Endothelial cell of umbilical vein (primary cell): ENCODE results near the gene FAM98C. TPM values are rescaled to one million over a fixed set of nuclear protein-coding genes. Genes with fewer than 3 reads are reported as not detected.

Experiments
- BruUV-seq: library from RNA; stranded (reverse); fragments of 400-500 nt; replicated peaks from 2 replicates; lab custom pipeline; 2021; lab: Mats Ljungman, UMichigan
- CTCF ChIA-PET: fragments of 300-600, 350-600 bp; sonication (Branson Sonifier 250); formaldehyde crosslinking; loops from one replicate; lab custom pipeline; 2021; ENCODE audit warnings: antibody characterized with exemption, inconsistent platforms; lab: Charles Lee
- POLR2A ChIA-PET: fragments of 300-600, 350-600 bp; sonication (Branson Sonifier 250); formaldehyde crosslinking; loops from one replicate; lab custom pipeline; 2021; ENCODE audit warnings: antibody characterized with exemption, inconsistent platforms; lab: Charles Lee
- DNase-seq: peaks from one replicate; pipeline ENCODE4 v3.0.0-alpha.2; 2011; ENCODE audit warnings: low read depth, low spot score
- FAIRE-seq: peaks from 2 replicates; lab custom pipeline; 2011; peaks lifted over from hg19 to GRCh38; lab: Jason Lieb, UNC
- H2AFZ ChIP-seq: 2 replicates; pipeline ENCODE4 v1.6.0; 2012; ENCODE audit warnings: low read depth, low read length, control low read depth, inconsistent platforms
- H3K27ac ChIP-seq: 2 replicates; pipeline ENCODE4 v1.5.1; 2011; ENCODE audit warnings: low read depth, mild to moderate bottlenecking, control low read depth, low read length, moderate library complexity; ENCODE audit not compliant: insufficient read depth
- H3K27me3 ChIP-seq, 2 experiments: 2 replicates each; pipeline versions ENCODE4 v1.6.0 to v1.6.1; 2011; ENCODE audit warnings: low read length in 2 of 2, mixed read lengths in 1 of 2; ENCODE audit not compliant: control insufficient read depth in 2 of 2, insufficient read depth in 2 of 2
- H3K36me3 ChIP-seq, 2 experiments: 2 replicates in 1 of 2; 3 replicates in 1 of 2; pipeline ENCODE4 v1.5.1; 2011; ENCODE audit warnings: low read length in 2 of 2, mild to moderate bottlenecking in 1 of 2, moderate library complexity in 1 of 2; ENCODE audit not compliant: control insufficient read depth in 2 of 2, insufficient read depth in 2 of 2; ENCODE audit errors: extremely low read depth in 1 of 2
- H3K4me1 ChIP-seq: 3 replicates; pipeline ENCODE4 v1.5.1; 2011; ENCODE audit warnings: mild to moderate bottlenecking, low read length; ENCODE audit not compliant: control insufficient read depth, insufficient read depth; ENCODE audit errors: extremely low read depth
- H3K4me2 ChIP-seq: 2 replicates; pipeline ENCODE4 v1.6.1; 2011; ENCODE audit warnings: low read length, control low read depth, mixed read lengths; ENCODE audit not compliant: insufficient read depth
- H3K4me3 ChIP-seq, 3 experiments: fragments of 200-600 bp in 1 of 3; sonication (generic), shearing (Covaris generic) in 1 of 3; replicated peaks in 1 of 3; 2 replicates each; pipeline ENCODE4 v1.5.1; 2011 to 2016; ENCODE audit warnings: control low read depth in 3 of 3, low read length in 3 of 3, mild to moderate bottlenecking in 2 of 3, inconsistent platforms in 1 of 3, low read depth in 1 of 3, moderate library complexity in 1 of 3; ENCODE audit not compliant: insufficient read depth in 1 of 3
- H3K79me2 ChIP-seq: 2 replicates; pipeline ENCODE4 v1.6.0; 2012; ENCODE audit warnings: low read length, inconsistent platforms; ENCODE audit not compliant: control insufficient read depth, insufficient read depth
- H3K9ac ChIP-seq: replicated peaks from 2 replicates; pipeline ENCODE3; 2011; ENCODE audit warnings: low read length, control low read depth; ENCODE audit not compliant: insufficient read depth; ENCODE audit errors: extremely low read depth
- H3K9me1 ChIP-seq: replicated peaks from 3 replicates; pipeline ENCODE4 v1.6.0; 2011; ENCODE audit warnings: mild to moderate bottlenecking, low read length; ENCODE audit not compliant: control insufficient read depth, insufficient read depth; ENCODE audit errors: extremely low read depth
- H3K9me3 ChIP-seq: replicated peaks from 2 replicates; pipeline ENCODE4 v1.5.1; 2012; ENCODE audit warnings: low read length, inconsistent platforms; ENCODE audit not compliant: control insufficient read depth, insufficient read depth
- H4K20me1 ChIP-seq: replicated peaks from 2 replicates; pipeline ENCODE3; 2011; ENCODE audit warnings: mild to moderate bottlenecking, low read length; ENCODE audit not compliant: control insufficient read depth, insufficient read depth; ENCODE audit errors: extremely low read depth
- EZH2 ChIP-seq: IDR thresholded peaks from 2 replicates; pipeline ENCODE4 v1.6.1; 2012; ENCODE audit warnings: borderline replicate concordance, low read depth, mild to moderate bottlenecking, moderate library complexity, low read length, inconsistent platforms; ENCODE audit not compliant: severe bottlenecking
- FOS ChIP-seq: IDR thresholded peaks from 2 replicates; pipeline ENCODE4 v1.6.1; 2011; ENCODE audit warnings: mild to moderate bottlenecking, low read length, moderate library complexity, borderline replicate concordance; ENCODE audit not compliant: insufficient read depth
- MAX ChIP-seq: IDR thresholded peaks from 2 replicates; pipeline ENCODE4 v1.6.1; 2011; ENCODE audit not compliant: insufficient read depth, insufficient read length
- POLR2AphosphoS5 ChIP-seq: IDR thresholded peaks from 2 replicates; pipeline ENCODE4 v1.6.1; 2012; ENCODE audit warnings: low read depth, mild to moderate bottlenecking, control low read depth, low read length, moderate library complexity; ENCODE audit not compliant: insufficient read depth
- dilution Hi-C: fragments of 300-500 bp; cut with MboI; formaldehyde crosslinking; loops from one replicate; pipeline ENCODE4 v1.15.0; 2019; ENCODE audit warnings: low sequenced_read_pairs; ENCODE audit not compliant: extremely low pct_ligation_motif_present
- intact Hi-C: fragments of 100-400 bp; cut with micrococcal nuclease; formaldehyde crosslinking; loops from one replicate; pipeline ENCODE4 v1.10.0; 2022
- polyA plus RNA-seq, 4 experiments: library from polyadenylated mRNA; depleted of rRNA in 3 of 4; stranded (reverse) in 3 of 4; unstranded in 1 of 4; fragments of >200 nt; gene quantifications; 2 replicates each; pipeline versions ENCODE4 v1.2.1 to v1.2.3, GENCODE V29; 2011 to 2012; ENCODE audit warnings: missing spikeins in 1 of 4
- total RNA-seq: library from RNA; stranded (reverse); gene quantifications from 2 replicates; pipeline ENCODE4 v1.2.3, GENCODE V29; 2021
- TF ChIP-seq, protein P1 (sequence below), 2 donors: IDR thresholded peaks; 1 replicate in 1 of 2; 2 replicates in 1 of 2; pipeline ENCODE4 v1.5.1; 2011; ENCODE audit warnings: low read length in 2 of 2, mild to moderate bottlenecking in 2 of 2, moderate library complexity in 2 of 2, control low read depth in 1 of 2, inconsistent platforms in 1 of 2, low read depth in 1 of 2; ENCODE audit not compliant: insufficient read depth in 1 of 2; ENCODE audit errors: extremely low read depth in 1 of 2

FAM98C gene
- total and polyA plus RNA-seq, 2 donors (not counting 3 experiments of a cell fraction or from before 2014, with no cell fraction given), result 12.6 to 13.0 TPM

- DNase-seq (no peak), FAIRE-seq (no peak)
- Histone ChIP-seq H3K4me3 (no peak overlapping the region), H2AFZ (no peak overlapping the region), H4K20me1 (no peaks in the 10 kb centered on the region), H3K79me2 (no peaks in the 10 kb centered on the region), H3K27me3 (peaks cover 4 to 6% of the 10 kb centered on the region in 2 experiments), H3K9me1 (no peaks in the 10 kb centered on the region), H3K9me3 (no peaks in the 10 kb centered on the region), H3K4me1 (peaks cover 2% of the 10 kb centered on the region), H3K27ac (no peak overlapping the region), H3K36me3 (no peaks in the 10 kb centered on the region), H3K9ac (no peak overlapping the region), H3K4me2 (no peak overlapping the region)
- ChIA-PET CTCF (interaction anchor here (0.8 kb wide), 1 partner anchor 135 kb away, joined by 3 read pairs; no protein-coding TSS in a partner anchor), POLR2A (no interaction called here)
- BruUV-seq, result no TSS peak
- TF ChIP-seq EZH2, result no peak
- TF ChIP-seq MAX, result no peak
- TF ChIP-seq, protein P1, sequence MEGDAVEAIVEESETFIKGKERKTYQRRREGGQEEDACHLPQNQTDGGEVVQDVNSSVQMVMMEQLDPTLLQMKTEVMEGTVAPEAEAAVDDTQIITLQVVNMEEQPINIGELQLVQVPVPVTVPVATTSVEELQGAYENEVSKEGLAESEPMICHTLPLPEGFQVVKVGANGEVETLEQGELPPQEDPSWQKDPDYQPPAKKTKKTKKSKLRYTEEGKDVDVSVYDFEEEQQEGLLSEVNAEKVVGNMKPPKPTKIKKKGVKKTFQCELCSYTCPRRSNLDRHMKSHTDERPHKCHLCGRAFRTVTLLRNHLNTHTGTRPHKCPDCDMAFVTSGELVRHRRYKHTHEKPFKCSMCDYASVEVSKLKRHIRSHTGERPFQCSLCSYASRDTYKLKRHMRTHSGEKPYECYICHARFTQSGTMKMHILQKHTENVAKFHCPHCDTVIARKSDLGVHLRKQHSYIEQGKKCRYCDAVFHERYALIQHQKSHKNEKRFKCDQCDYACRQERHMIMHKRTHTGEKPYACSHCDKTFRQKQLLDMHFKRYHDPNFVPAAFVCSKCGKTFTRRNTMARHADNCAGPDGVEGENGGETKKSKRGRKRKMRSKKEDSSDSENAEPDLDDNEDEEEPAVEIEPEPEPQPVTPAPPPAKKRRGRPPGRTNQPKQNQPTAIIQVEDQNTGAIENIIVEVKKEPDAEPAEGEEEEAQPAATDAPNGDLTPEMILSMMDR (IDR thresholded peaks at IDR 0.05; ENCODE audit: extremely low read depth in 1 of 2, insufficient read depth in 1 of 2, low read depth in 1 of 2, low read length in 2 of 2), result no peak
- no peak for TF ChIP-seq POLR2AphosphoS5
- TF ChIP-seq FOS, result no peak
- intact Hi-C loops (no loop called here), dilution Hi-C loops (no loop called here)
Measured at GRCh38 chr19:38369584-38369983, 33.3 kb upstream of the FAM98C start.
